GM10847 (cell line): ENCODE data around the gene ACTN4.

Source experiments
- POLR2A ChIP-seq: IDR thresholded peaks from 2 replicates; pipeline ENCODE4 v1.6.1; 2011; ENCODE audit not compliant: insufficient read length; ENCODE audit errors: extremely low read depth

ACTN4 gene

GRCh38 chr19:38679839-38680238 lies 32.4 kb downstream of the ACTN4 start:
- TF ChIP-seq POLR2A, result no peak

- no peak for TF ChIP-seq POLR2A
Observed at GRCh38 chr19:38682195-38682867, 34.9 kb downstream of the ACTN4 start.

GRCh38 chr19:38682872-38683392 lies 35.5 kb downstream of the ACTN4 start:
- no peak for TF ChIP-seq POLR2A

GRCh38 chr19:38683393-38684077 lies 36.1 kb downstream of the ACTN4 start:
- TF ChIP-seq POLR2A, result no peak

- no peak for TF ChIP-seq POLR2A
Observed at GRCh38 chr19:38684078-38684861, 36.8 kb downstream of the ACTN4 start.

- TF ChIP-seq POLR2A, result no peak
Observed at GRCh38 chr19:38684862-38685665, 37.6 kb downstream of the ACTN4 start.

- TF ChIP-seq POLR2A, result no peak
Observed at GRCh38 chr19:38685666-38686529, 38.4 kb downstream of the ACTN4 start.

GRCh38 chr19:38686530-38686888 lies 39.1 kb downstream of the ACTN4 start:
- peak; percentile 21 for TF ChIP-seq POLR2A

- TF ChIP-seq POLR2A, result no peak
Observed at GRCh38 chr19:38687837-38688378, 40.5 kb downstream of the ACTN4 start.

GRCh38 chr19:38690146-38690545 lies 42.7 kb downstream of the ACTN4 start:
- no peak for TF ChIP-seq POLR2A

- no peak for TF ChIP-seq POLR2A
Observed at GRCh38 chr19:38690832-38691231, 43.4 kb downstream of the ACTN4 start.

- no peak for TF ChIP-seq POLR2A
Observed at GRCh38 chr19:38691938-38692457, 44.5 kb downstream of the ACTN4 start.

- TF ChIP-seq POLR2A, result no peak
Observed at GRCh38 chr19:38692458-38693379, 45.3 kb downstream of the ACTN4 start.
